Endometrial microvascular endothelial cells (primary cell): ENCODE measurements around the gene CRYGA. TPM values are rescaled to one million over a fixed set of nuclear protein-coding genes. Genes with fewer than 3 reads are reported as not detected.

Experiments used
- in situ Hi-C: cut with HindIII; loops from 2 replicates; pipeline ENCODE4 v1.10.0; 2017; ENCODE audit warnings: low sequenced_read_pairs, low pct_unique_long_range_greater_than_20kb; ENCODE audit errors: inconsistent ontology term
- total RNA-seq: library from RNA; depleted of rRNA; stranded (reverse); fragments of >200 nt; gene quantifications from one replicate; pipeline ENCODE4 v1.2.3, GENCODE V29; 2015; ENCODE audit errors: inconsistent ontology term

Gene CRYGA, protein sequence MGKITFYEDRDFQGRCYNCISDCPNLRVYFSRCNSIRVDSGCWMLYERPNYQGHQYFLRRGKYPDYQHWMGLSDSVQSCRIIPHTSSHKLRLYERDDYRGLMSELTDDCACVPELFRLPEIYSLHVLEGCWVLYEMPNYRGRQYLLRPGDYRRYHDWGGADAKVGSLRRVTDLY
- total RNA-seq, result not detected

DNA sequence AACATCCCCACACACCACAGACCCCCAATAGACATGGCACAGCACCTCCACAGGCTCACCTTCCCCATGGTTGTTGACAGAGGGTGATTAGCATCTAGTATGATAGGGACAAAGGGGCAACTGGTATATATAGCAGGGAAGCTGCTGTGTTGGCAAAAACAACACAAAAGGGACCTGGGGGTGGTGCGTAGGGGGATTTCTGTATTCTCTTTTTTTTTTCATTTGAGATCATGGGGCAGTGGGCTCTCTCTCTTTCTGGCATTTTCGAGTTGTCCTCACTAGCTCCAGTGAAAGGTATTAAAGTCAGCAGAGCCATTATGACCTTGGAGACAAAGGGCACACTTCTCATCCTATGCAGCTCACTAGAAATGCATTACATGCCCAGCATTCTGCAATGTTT is at the start of gene CRYGA:
TSS of gene CRYGA (minus strand) at position 101 of the 400 bp plus-strand sequence. CDS start at position 68, 33 bp downstream.
- in situ Hi-C loops, result no loop called here

GRCh38 chr2:208210688-208211451 is 47.5 kb upstream of the CRYGA start:
- in situ Hi-C loops, result no loop called here

DNA sequence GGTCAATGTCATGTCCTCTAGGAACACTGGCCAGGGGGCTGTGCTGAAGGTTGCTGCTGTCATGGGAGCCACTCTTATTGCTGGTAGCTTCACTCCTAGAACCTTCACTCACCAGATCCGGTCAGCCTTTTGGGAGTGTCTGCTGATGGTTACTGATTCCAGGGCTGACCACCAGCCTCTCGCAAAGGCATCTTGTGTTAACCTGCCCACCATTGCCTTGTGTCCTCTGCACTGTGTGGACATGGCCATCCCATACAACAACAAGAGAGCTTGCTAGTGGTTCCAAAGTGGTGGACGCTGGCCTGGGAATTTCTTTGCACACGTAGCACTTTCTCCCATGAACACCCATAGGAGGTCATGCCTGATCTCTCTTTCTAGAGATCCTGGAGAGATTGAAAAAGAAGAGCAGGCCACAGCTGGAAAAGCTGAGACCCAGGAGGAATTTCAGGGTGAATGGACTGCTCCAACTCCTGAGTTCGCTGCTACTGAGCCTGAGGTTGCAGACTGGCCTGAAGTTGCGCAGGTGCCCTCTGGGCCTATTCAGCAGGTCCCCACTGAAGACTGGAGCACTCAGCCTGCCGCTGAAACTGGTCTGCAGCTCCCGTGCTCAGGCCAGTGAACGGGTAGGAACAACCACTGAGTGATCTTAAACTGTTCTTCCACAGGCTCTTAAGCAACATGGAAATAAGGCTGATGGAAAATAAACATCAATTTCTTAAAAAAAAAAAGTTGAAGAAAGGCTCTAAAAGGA is 45.1 kb upstream of the CRYGA start:
- in situ Hi-C loops, result no loop called here

- in situ Hi-C loops, result no loop called here
Measured at GRCh38 chr2:208207769-208208168, 44.4 kb upstream of the CRYGA start.

DNA sequence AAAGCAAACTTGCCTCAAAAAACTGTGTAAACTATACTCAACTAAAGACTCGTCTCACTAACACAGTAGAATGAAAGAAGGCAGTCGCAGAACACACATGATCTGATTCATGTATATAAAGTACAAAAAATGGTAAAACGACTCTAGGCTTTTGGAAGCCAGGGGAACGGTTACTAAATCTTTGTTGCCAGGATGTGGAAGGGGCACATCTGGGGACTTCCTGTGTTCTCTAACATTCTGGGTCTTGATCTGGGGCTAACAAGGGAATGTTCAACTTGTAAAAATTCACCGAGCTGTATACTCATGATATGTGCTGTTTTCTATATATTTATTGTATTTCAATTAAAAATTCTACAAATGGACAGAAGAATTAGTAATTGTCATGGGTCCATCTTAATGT is 40.8 kb upstream of the CRYGA start:
- in situ Hi-C loops, result no loop called here

DNA sequence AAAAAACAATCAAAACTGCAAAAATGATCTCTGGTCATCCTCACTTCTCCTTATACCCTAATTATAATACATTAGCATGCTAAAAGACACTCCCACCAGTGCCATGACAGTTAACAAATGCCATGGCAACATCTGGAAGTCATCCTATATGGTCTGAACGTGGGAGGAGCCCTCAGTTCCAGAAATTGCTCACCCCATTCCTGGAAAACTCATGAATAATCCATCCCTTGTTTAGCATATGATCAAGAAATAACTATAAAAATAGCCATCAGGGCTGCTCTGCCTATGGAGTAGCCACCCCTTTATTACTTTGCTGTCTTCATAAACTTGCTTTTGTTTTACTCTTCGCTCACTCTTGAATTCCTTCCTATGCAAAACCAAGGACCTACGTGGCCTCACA is 32.1 kb upstream of the CRYGA start:
- in situ Hi-C loops, result no loop called here

DNA sequence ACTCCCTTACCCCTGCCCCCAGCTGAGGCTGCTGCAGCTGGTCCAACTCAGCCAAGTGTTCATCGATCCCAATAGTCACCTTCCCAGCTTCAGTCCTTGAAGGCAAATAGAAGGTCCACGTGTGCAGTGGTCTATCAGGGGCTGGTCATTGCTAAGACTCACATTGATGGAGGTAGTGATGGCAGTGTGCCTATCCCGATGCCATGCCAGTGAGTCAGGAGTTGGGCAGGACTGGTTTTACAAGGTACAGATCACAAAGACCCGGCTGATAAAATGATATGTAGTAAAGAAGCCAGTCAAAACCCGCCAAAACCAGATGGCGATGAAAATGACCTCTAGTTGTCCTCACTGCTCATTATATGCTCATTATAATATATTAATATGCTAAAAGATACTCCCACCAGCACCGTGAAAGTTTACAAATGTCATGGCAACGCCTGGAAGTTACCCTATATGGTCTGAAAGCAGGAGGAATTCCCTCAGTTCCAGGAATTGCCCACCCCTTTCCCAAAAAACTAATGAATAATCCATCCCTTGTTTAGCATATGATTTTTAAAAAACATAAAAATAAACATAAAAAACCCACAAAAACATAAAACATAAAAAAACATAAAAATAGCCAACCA is 29.3 kb upstream of the CRYGA start:
- in situ Hi-C loops, result no loop called here

DNA sequence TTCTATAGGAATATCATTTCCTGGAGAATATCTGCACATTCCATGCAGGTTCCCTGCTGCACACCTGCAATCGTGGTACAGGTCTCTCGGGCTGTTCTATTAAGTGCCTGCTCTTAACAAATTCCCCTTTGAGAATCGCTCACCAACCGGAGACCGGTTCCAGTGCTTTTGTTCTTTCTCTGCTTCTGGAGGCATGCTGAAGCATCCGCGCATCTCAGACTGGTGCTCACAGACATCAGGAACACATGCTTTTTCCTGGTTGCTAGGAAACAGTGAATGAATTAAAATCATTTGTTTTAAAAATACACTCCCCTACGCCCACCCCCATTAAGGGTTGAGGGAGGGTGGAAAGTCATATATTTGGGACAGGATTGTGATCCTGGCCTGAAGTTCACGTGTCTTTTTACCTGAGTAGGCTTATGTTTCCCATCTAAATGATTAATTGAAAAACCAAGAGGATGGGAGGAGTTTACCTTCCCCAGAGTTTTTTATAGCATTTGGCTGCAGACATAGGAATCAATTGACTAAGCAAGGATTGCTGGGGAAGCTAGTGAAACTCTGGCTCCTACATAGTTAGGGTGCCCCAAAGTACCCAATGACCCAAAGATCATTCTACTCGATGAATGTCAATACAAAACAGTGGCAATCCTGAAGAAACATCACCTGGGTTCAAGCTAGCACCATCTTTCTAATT is 26.6 kb upstream of the CRYGA start, which contains the start of gene C2orf80:
TSS of gene C2orf80 (minus strand) at position 221 of the 694 bp plus-strand sequence. CDS start 3,044 bp downstream, outside the sequence.
- in situ Hi-C loops, result no loop called here

DNA sequence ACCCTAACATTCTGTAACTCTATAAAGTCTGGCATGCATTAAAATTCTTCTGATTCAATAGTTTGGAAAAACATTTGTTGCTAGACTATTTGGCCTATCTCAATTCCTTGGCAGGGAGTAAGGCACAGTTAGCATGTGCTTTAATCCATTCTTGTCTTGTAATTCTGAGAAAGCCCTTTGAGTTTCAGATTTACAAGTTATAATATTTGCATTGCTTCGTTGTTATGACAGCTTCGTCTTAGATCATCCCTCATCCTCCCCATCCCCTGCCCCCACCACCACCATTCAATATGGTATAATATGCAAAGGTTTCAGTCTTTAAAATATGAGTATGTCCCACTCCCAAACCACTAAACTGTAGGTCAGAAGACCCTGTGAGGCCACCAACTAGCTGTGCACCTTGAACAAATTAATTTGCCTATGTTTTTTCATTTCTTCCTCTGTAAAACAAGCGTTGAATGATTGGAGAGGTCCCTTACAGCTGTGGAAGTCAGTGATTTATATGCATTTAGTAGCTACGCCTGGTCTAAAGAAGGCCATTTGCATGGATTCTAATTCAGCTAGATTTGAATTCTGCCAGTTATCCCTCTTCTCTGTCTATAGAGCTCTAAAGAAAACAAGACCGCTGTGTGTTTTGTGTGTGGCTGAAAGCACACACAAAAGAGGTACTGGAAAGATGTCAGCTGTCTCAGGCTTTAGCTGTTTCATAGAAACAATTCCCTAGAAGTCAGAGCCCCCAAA is 25.9 kb upstream of the CRYGA start:
- in situ Hi-C loops, result no loop called here

DNA sequence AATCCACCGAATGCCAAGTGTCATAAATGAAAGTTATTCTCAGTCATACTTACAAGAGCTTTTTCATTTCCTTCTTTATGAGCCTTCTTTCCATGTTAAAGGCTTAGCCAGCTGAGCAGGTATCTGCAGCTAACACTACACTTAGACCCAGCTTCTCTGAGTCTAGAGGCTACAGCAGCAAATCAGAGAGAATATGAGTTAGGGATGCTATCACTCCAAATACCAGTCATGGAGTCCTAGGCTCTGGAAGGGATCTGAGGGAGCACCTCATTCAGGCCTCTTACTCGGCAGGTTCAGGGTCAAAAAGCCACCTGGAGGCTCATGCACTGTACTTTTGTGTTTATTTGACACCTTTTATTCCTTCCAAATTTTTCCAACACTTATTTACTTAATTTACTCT is 23.5 kb upstream of the CRYGA start:
- in situ Hi-C loops, result no loop called here

GRCh38 chr2:208186465-208186864 is 23.1 kb upstream of the CRYGA start:
- in situ Hi-C loops, result no loop called here

DNA sequence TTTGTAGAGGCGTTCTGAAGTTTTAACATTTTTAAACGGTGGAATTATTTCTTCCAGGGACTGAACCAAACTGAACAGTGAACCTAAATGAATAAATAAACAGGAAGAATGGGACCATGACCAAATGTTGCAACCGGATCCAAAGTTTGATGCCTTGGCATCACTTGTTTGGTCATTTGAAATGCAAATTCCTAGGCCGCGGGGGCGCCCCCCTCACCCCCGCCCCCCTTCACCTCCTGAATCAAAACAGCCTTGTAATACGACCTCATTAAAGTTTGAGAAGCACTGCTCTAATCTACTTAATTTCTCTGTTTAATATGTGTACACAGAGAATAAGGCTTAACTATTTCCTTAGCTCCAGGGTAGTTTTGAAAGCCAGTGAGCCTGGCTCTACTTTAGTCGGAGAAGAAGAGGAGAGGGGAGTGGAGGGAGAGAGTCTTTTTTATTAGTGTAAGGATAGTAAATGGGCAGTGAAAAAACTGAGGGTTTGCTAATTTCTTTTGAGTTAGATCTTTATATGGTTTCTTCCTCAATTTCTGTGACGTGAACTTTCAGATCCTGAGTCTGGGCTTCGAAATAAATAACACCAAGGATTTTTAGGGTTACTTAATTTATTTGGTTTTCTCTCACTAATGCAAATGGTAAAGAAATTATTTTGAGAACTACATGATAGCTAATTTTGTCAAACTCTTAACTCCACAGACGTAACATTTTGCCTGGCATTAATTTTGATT is 20.8 kb upstream of the CRYGA start:
- in situ Hi-C loops, result no loop called here

DNA sequence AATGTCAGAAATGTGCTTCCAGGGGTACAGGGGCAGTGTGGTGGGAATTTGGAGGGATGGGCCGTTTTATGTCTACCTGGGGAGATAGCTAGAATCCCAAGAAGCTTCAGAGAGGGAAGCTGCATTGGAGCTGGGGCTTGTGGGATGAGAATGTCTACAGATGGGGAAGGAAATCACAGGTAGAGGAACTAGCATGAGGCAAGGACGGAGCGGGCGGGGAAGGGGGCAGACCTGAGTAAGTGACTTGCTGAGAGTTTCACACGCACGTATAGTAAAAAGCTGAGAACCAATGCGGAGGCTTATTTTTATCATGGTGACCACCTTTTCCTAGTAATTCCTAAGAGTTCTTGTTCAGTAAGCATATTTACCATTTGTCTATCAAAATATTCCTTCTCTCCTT is 20.1 kb upstream of the CRYGA start:
- in situ Hi-C loops, result no loop called here

GRCh38 chr2:208182835-208183234 is 19.4 kb upstream of the CRYGA start:
- in situ Hi-C loops, result no loop called here

GRCh38 chr2:208179028-208179609 is 15.7 kb upstream of the CRYGA start:
- in situ Hi-C loops, result no loop called here

DNA sequence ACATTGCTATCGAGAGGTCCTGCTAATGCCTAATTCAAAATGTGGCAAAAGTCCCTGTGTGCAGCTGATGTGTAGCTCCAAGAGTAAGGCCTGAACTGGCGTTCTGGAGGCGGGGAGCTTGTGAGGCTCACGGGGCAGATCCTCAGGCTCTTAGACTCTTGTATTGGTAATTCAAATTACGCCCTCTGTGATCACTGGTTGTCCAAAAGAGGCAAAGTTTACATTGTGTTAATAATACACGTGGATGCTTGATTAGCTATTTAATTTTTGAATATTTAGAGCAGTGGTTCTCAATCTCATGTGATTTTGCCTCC is 12.4 kb upstream of the CRYGA start:
- in situ Hi-C loops, result no loop called here

GRCh38 chr2:208175069-208175839 is 11.9 kb upstream of the CRYGA start:
- in situ Hi-C loops, result no loop called here
